Osteoblast (primary cell): ENCODE data around the gene INHBA. TPM values are rescaled to one million over a fixed set of nuclear protein-coding genes. Genes with fewer than 3 reads are reported as not detected.

Experiments
- DNase-seq: peaks from one replicate; pipeline ENCODE4 v3.0.0; 2011; ENCODE audit warnings: low spot score, mixed read lengths; ENCODE audit not compliant: insufficient read length; ENCODE audit errors: missing footprints
- H2AFZ ChIP-seq: 2 replicates; pipeline ENCODE4 v1.6.0; 2011; ENCODE audit warnings: mild to moderate bottlenecking, low read length
- H3K27ac ChIP-seq: 2 replicates; pipeline ENCODE4 v1.5.1; 2011; ENCODE audit warnings: mild to moderate bottlenecking, low read depth, low read length, moderate library complexity
- H3K27me3 ChIP-seq: 2 replicates; pipeline ENCODE4 v1.6.0; 2012; ENCODE audit warnings: mild to moderate bottlenecking, control low read depth, inconsistent platforms, low read length, moderate library complexity; ENCODE audit not compliant: insufficient read depth
- H3K36me3 ChIP-seq: 2 replicates; pipeline ENCODE4 v1.5.1; 2011; ENCODE audit warnings: mild to moderate bottlenecking, low read length, control low read depth, moderate library complexity; ENCODE audit not compliant: insufficient read depth
- H3K4me1 ChIP-seq: 2 replicates; pipeline ENCODE4 v1.5.1; 2011; ENCODE audit warnings: mild to moderate bottlenecking, low read length, control low read depth, moderate library complexity; ENCODE audit not compliant: insufficient read depth
- H3K4me2 ChIP-seq: 2 replicates; pipeline ENCODE4 v1.6.0; 2011; ENCODE audit warnings: mild to moderate bottlenecking, low read length; ENCODE audit not compliant: insufficient read depth
- H3K4me3 ChIP-seq: fragments of 200-600 bp; sonication (generic); 3 replicates; pipeline ENCODE4 v1.5.1; 2012; ENCODE audit warnings: mild to moderate bottlenecking, low read length, inconsistent platforms; ENCODE audit not compliant: insufficient read depth
- H3K79me2 ChIP-seq: 2 replicates; pipeline ENCODE4 v1.6.0; 2012; ENCODE audit warnings: mild to moderate bottlenecking, low read length, control low read depth, inconsistent platforms; ENCODE audit not compliant: insufficient read depth
- H3K9me3 ChIP-seq: 2 replicates; pipeline ENCODE4 v1.5.1; 2011; ENCODE audit warnings: low read depth, low read length, control low read depth
- H4K20me1 ChIP-seq: 2 replicates; pipeline ENCODE4 v1.6.0; 2012; ENCODE audit warnings: mild to moderate bottlenecking, low read length, control low read depth; ENCODE audit not compliant: insufficient read depth
- CTCF ChIP-seq: IDR thresholded peaks from 2 replicates; pipeline ENCODE4 v1.5.1; 2011; ENCODE audit warnings: mild to moderate bottlenecking, low read depth, low read length, moderate library complexity; ENCODE audit errors: extremely low read depth
- total RNA-seq: library from RNA; depleted of rRNA; stranded (reverse); fragments of >200 nt; gene quantifications from 2 replicates; pipeline ENCODE4 v1.2.3, GENCODE V29; 2012

Gene INHBA
- total RNA-seq, 1 donor: 107 TPM

GRCh38 chr7:41745451-41745850 lies 42.6 kb upstream of the INHBA start:
- no peak for TF ChIP-seq CTCF
- no peak overlapping the region for H3K27ac ChIP-seq
- H3K4me3 ChIP-seq: no peak overlapping the region
- no peak overlapping the region for H3K4me2 ChIP-seq
- no peaks in the 10 kb centered on the region for H3K9me3 ChIP-seq
- no peaks in the 10 kb centered on the region for H3K27me3 ChIP-seq
- H2AFZ ChIP-seq: peak overlapping the region; percentile 38
- H3K4me1 ChIP-seq: peaks cover 10% of the 10 kb centered on the region
- H3K79me2 ChIP-seq: no peaks in the 10 kb centered on the region
- peak; percentile 73 for DNase-seq
- H4K20me1 ChIP-seq: no peaks in the 10 kb centered on the region
- no peaks in the 10 kb centered on the region for H3K36me3 ChIP-seq

- H3K9me3 ChIP-seq: no peaks in the 10 kb centered on the region
- no peaks in the 10 kb centered on the region for H3K27me3 ChIP-seq
- no peaks in the 10 kb centered on the region for H4K20me1 ChIP-seq
- TF ChIP-seq CTCF: no peak
- H3K79me2 ChIP-seq: no peaks in the 10 kb centered on the region
- no peak for DNase-seq
- no peaks in the 10 kb centered on the region for H3K36me3 ChIP-seq
- H3K4me3 ChIP-seq: no peak overlapping the region
- no peak overlapping the region for H3K4me2 ChIP-seq
- peaks cover 10% of the 10 kb centered on the region for H3K4me1 ChIP-seq
- peak overlapping the region; percentile 26 for H3K27ac ChIP-seq
- H2AFZ ChIP-seq: peak overlapping the region; percentile 53
Observed at GRCh38 chr7:41744161-41744560, 41.3 kb upstream of the INHBA start.

DNA sequence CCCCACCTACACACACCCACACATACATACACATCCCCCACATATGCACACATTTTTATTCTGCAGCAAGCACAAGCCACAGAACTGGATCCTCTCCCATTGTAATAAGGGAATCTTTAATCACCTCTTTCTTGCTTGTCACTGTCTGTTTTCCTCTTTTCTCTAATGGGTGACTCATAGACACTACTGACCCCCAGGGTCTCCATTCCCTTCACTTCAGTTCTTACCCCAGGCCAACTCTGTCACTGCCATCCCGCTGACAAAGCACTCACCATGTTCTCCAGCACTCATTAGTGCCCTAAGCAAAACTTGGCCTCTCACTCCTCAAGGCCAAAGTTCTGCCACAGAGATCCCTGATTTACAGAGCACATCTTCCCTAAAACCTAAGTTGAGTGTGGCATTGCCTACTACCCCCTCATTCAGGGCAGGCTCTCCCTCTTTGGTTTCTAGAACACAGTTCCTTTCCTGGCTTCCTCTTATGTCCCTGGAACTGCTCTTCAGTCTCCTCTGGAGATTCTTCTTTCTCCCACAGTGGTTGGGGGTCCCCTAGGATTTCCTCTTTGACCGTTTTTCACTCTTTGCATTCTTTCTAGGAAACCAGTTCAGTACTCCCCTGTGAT lies 39.6 kb upstream of the INHBA start:
- Histone ChIP-seq H2AFZ (no peak overlapping the region), H3K9me3 (no peaks in the 10 kb centered on the region), H3K4me2 (no peak overlapping the region), H3K27me3 (no peaks in the 10 kb centered on the region), H3K4me3 (no peak overlapping the region), H3K36me3 (no peaks in the 10 kb centered on the region), H3K79me2 (no peaks in the 10 kb centered on the region), H3K4me1 (peaks cover 10% of the 10 kb centered on the region), H3K27ac (no peak overlapping the region), H4K20me1 (no peaks in the 10 kb centered on the region)
- DNase-seq: no peak
- no peak for TF ChIP-seq CTCF

- Histone ChIP-seq H3K4me2 (no peak overlapping the region), H3K9me3 (no peaks in the 10 kb centered on the region), H3K4me3 (no peak overlapping the region), H3K79me2 (no peaks in the 10 kb centered on the region), H3K36me3 (no peaks in the 10 kb centered on the region), H3K27me3 (no peaks in the 10 kb centered on the region), H4K20me1 (no peaks in the 10 kb centered on the region), H2AFZ (no peak overlapping the region), H3K27ac (no peak overlapping the region), H3K4me1 (no peaks in the 10 kb centered on the region)
- no peak for TF ChIP-seq CTCF
- no peak for DNase-seq
Observed at GRCh38 chr7:41738806-41739205, 35.9 kb upstream of the INHBA start.
